Measurements from ENCODE around the gene SH2D2A. TPM values are rescaled to one million over a fixed set of nuclear protein-coding genes. Genes with fewer than 3 reads are reported as not detected.

The SH2D2A gene
- total RNA-seq, 1 experiment from 2014 or later: not detected

DNA sequence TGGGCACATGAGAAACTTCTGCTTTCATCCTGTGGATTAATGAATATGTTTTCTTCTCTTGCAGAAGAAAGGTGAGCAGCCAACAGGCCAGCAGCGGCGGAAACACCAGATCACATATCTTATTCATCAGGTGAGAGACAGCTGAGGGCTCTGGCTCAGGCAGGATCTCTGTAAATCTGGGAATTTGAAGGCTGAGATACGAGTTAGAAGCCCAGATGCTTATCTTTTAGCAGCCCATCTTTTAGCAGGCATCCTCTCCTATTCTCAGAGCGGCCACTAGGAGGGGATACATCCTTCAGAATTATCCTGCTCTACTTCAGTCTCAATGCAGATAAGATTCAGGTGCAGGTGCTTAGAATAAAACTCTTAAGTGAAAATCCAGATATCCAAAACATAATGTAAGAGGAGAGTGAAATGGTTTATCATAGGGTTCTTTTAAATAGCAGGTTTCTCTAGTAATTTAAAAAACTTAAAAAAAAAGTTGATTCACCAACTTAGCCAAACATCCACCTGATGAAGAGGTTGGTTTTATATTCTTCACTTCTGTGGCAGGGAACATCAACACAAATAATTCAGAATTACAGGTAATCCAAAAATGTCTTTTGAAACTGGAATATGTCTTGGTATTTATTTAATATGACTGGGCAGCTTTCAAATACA is 19.3 kb downstream of the SH2D2A start:
- DNase-seq: peak; percentile 81
- H3K9me3 ChIP-seq (ENCODE audit: low read length): no peaks in the 10 kb centered on the region
- H3K9me2 ChIP-seq (replicated peaks; ENCODE audit: insufficient read depth, low read length): no peaks in the 10 kb centered on the region
- peaks cover 53% of the 10 kb centered on the region; the same call in 1 of the 2 replicates for H3K36me3 ChIP-seq (ENCODE audit: insufficient read depth, low read length)
- H3K79me2 ChIP-seq (ENCODE audit: low read length): no peaks in the 10 kb centered on the region
- no peak overlapping the region for H3K4me3 ChIP-seq (ENCODE audit: low read length)
- peaks cover 7% of the 10 kb centered on the region; the same call in 1 of the 2 replicates for H4K20me1 ChIP-seq (ENCODE audit: insufficient read depth, low read depth, low read length)
- H3K4me1 ChIP-seq (ENCODE audit: low read length): peaks cover 42% of the 10 kb centered on the region
- peak overlapping the region; percentile 48 for H3K27ac ChIP-seq (ENCODE audit: low read length)
- H3K9ac ChIP-seq (ENCODE audit: low read length): no peak overlapping the region
- no peak overlapping the region for H2AFZ ChIP-seq (ENCODE audit: low read length)
- H3K27me3 ChIP-seq (ENCODE audit: low read length): no peaks in the 10 kb centered on the region
- H3K4me2 ChIP-seq (ENCODE audit: low read depth, low read length, poor library complexity, severe bottlenecking): no peak overlapping the region

DNA sequence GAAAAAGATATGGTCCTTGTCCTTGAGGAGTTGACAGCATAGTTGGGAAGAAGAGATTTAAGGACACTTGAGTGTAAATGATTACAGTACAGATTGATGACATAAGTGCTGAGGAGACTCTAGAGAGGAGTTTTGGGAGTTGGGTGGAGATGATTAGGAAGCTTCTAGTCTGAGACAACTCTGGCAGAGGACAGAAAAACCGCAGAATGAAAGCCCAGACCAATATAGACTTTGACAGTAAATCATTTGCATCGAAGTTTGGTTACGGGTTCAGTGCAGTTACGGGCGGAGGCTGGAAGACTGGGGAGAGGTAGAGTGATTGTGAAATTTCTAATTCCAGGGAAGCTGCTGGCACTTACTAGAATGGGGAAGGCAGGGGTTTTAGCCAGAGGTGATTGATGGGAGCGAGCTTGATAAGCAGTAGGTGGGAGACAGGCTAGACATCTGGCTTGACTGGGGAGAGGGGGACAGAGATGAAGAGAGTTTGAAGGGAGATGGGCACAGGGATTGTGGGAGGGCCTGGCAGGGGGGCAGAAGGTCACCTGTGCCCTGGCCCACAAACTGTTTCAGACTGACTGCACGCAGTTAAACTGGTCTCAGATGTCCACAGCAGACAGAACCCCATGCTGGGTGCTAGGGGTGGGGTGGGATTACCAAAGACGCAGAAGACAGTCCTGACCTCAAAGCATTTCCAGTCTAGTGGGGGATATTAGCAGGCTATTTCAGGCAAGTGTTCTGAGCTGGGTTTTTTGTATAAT is 20.1 kb downstream of the SH2D2A start:
- Histone ChIP-seq H3K9ac (ENCODE audit: low read length) (peak overlapping the region; percentile 19; the same call in 1 of the 2 replicates), H3K27ac (ENCODE audit: low read length) (peak overlapping the region; percentile 48), H3K79me2 (ENCODE audit: low read length) (no peaks in the 10 kb centered on the region), H3K9me2 (replicated peaks; ENCODE audit: insufficient read depth, low read length) (no peaks in the 10 kb centered on the region), H3K4me2 (ENCODE audit: low read depth, low read length, poor library complexity, severe bottlenecking) (peak overlapping the region; percentile 34), H3K36me3 (ENCODE audit: insufficient read depth, low read length) (peaks cover 53% of the 10 kb centered on the region; the same call in 1 of the 2 replicates), H2AFZ (ENCODE audit: low read length) (no peak overlapping the region), H3K9me3 (ENCODE audit: low read length) (no peaks in the 10 kb centered on the region), H3K27me3 (ENCODE audit: low read length) (no peaks in the 10 kb centered on the region), H3K4me1 (ENCODE audit: low read length) (peaks cover 45% of the 10 kb centered on the region), H4K20me1 (ENCODE audit: insufficient read depth, low read depth, low read length) (peaks cover 7% of the 10 kb centered on the region; the same call in 1 of the 2 replicates), H3K4me3 (ENCODE audit: low read length) (no peak overlapping the region)
- no peak for DNase-seq

DNA sequence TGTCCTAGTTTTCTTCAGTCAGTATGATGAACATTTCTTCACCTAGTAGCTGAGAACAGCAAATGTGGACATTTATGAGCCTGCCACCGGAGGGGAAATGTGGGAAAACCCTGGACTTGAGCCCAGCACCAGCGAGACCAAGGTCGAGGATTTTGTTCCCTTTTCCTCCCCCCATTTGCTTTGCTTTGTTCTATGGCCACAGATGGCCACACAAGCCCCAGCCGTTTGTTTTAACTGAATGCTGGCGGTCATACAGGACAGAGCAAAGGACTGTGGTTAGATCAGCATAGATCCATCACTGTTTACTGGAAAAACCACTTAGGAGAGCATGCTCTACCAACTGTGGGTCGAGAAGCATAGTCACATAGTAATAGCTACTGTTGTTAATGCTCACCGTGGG is 20.9 kb downstream of the SH2D2A start:
- peaks cover 53% of the 10 kb centered on the region; the same call in 1 of the 2 replicates for H3K36me3 ChIP-seq (ENCODE audit: insufficient read depth, low read length)
- peaks cover 11% of the 10 kb centered on the region; the same call in 1 of the 2 replicates for H4K20me1 ChIP-seq (ENCODE audit: insufficient read depth, low read depth, low read length)
- no peak for DNase-seq
- no peaks in the 10 kb centered on the region for H3K9me3 ChIP-seq (ENCODE audit: low read length)
- peaks cover 45% of the 10 kb centered on the region for H3K4me1 ChIP-seq (ENCODE audit: low read length)
- peaks cover 5% of the 10 kb centered on the region for H3K79me2 ChIP-seq (ENCODE audit: low read length)
- H3K4me3 ChIP-seq (ENCODE audit: low read length): no peak overlapping the region
- no peak overlapping the region; the same call in 1 of the 2 replicates for H3K27ac ChIP-seq (ENCODE audit: low read length)
- peak overlapping the region; percentile 34 for H3K4me2 ChIP-seq (ENCODE audit: low read depth, low read length, poor library complexity, severe bottlenecking)
- peak overlapping the region; percentile 19 for H3K9ac ChIP-seq (ENCODE audit: low read length)
- no peak overlapping the region for H2AFZ ChIP-seq (ENCODE audit: low read length)
- no peaks in the 10 kb centered on the region for H3K27me3 ChIP-seq (ENCODE audit: low read length)
- H3K9me2 ChIP-seq (replicated peaks; ENCODE audit: insufficient read depth, low read length): no peaks in the 10 kb centered on the region

GRCh38 chr1:156795374-156795733 is 21.3 kb downstream of the SH2D2A start:
- Histone ChIP-seq H3K4me3 (ENCODE audit: low read length) (no peak overlapping the region), H2AFZ (ENCODE audit: low read length) (no peak overlapping the region), H3K9ac (ENCODE audit: low read length) (peak overlapping the region; percentile 19), H3K9me3 (ENCODE audit: low read length) (no peaks in the 10 kb centered on the region), H3K79me2 (ENCODE audit: low read length) (peaks cover 6% of the 10 kb centered on the region), H3K27me3 (ENCODE audit: low read length) (no peaks in the 10 kb centered on the region), H3K27ac (ENCODE audit: low read length) (no peak overlapping the region; the same call in 1 of the 2 replicates), H4K20me1 (ENCODE audit: insufficient read depth, low read depth, low read length) (peaks cover 11% of the 10 kb centered on the region; the same call in 1 of the 2 replicates), H3K9me2 (replicated peaks; ENCODE audit: insufficient read depth, low read length) (no peaks in the 10 kb centered on the region), H3K4me2 (ENCODE audit: low read depth, low read length, poor library complexity, severe bottlenecking) (peak overlapping the region; percentile 34), H3K36me3 (ENCODE audit: insufficient read depth, low read length) (peaks cover 53% of the 10 kb centered on the region; the same call in 1 of the 2 replicates), H3K4me1 (ENCODE audit: low read length) (peaks cover 45% of the 10 kb centered on the region)
- no peak for DNase-seq

- Histone ChIP-seq H3K9me3 (ENCODE audit: low read length) (no peaks in the 10 kb centered on the region), H3K9me2 (replicated peaks; ENCODE audit: insufficient read depth, low read length) (no peaks in the 10 kb centered on the region), H3K79me2 (ENCODE audit: low read length) (peaks cover 11% of the 10 kb centered on the region), H3K36me3 (ENCODE audit: insufficient read depth, low read length) (peaks cover 49% of the 10 kb centered on the region; the same call in 1 of the 2 replicates), H4K20me1 (ENCODE audit: insufficient read depth, low read depth, low read length) (peaks cover 11% of the 10 kb centered on the region; the same call in 1 of the 2 replicates), H3K9ac (ENCODE audit: low read length) (no peak overlapping the region), H2AFZ (ENCODE audit: low read length) (no peak overlapping the region), H3K4me1 (ENCODE audit: low read length) (peaks cover 45% of the 10 kb centered on the region), H3K4me2 (ENCODE audit: low read depth, low read length, poor library complexity, severe bottlenecking) (no peak overlapping the region), H3K4me3 (ENCODE audit: low read length) (no peak overlapping the region), H3K27me3 (ENCODE audit: low read length) (no peaks in the 10 kb centered on the region), H3K27ac (ENCODE audit: low read length) (no peak overlapping the region)
- no peak for DNase-seq
Measured at GRCh38 chr1:156794506-156795373, 21.9 kb downstream of the SH2D2A start.

GRCh38 chr1:156789621-156790318 is 26.9 kb downstream of the SH2D2A start:
- no peak overlapping the region for H2AFZ ChIP-seq (ENCODE audit: low read length)
- no peaks in the 10 kb centered on the region for H3K9me2 ChIP-seq (replicated peaks; ENCODE audit: insufficient read depth, low read length)
- no peaks in the 10 kb centered on the region for H3K9me3 ChIP-seq (ENCODE audit: low read length)
- H4K20me1 ChIP-seq (ENCODE audit: insufficient read depth, low read depth, low read length): peaks cover 21% of the 10 kb centered on the region; the same call in 1 of the 2 replicates
- H3K27ac ChIP-seq (ENCODE audit: low read length): no peak overlapping the region
- peaks cover 29% of the 10 kb centered on the region for H3K36me3 ChIP-seq (ENCODE audit: insufficient read depth, low read length)
- no peak overlapping the region for H3K9ac ChIP-seq (ENCODE audit: low read length)
- H3K4me2 ChIP-seq (ENCODE audit: low read depth, low read length, poor library complexity, severe bottlenecking): no peak overlapping the region
- peaks cover 39% of the 10 kb centered on the region for H3K79me2 ChIP-seq (ENCODE audit: low read length)
- H3K4me1 ChIP-seq (ENCODE audit: low read length): peaks cover 21% of the 10 kb centered on the region
- DNase-seq: no peak
- no peak overlapping the region for H3K4me3 ChIP-seq (ENCODE audit: low read length)
- H3K27me3 ChIP-seq (ENCODE audit: low read length): no peaks in the 10 kb centered on the region

GRCh38 chr1:156788136-156788535 is 28.5 kb downstream of the SH2D2A start:
- no peak for DNase-seq
- Histone ChIP-seq H3K9me3 (ENCODE audit: low read length) (no peaks in the 10 kb centered on the region), H3K27me3 (ENCODE audit: low read length) (no peaks in the 10 kb centered on the region), H3K4me3 (ENCODE audit: low read length) (no peak overlapping the region), H3K9me2 (replicated peaks; ENCODE audit: insufficient read depth, low read length) (no peaks in the 10 kb centered on the region), H3K4me2 (ENCODE audit: low read depth, low read length, poor library complexity, severe bottlenecking) (no peak overlapping the region), H3K79me2 (ENCODE audit: low read length) (peaks cover 49% of the 10 kb centered on the region), H3K36me3 (ENCODE audit: insufficient read depth, low read length) (peaks cover 21% of the 10 kb centered on the region), H4K20me1 (ENCODE audit: insufficient read depth, low read depth, low read length) (peaks cover 23% of the 10 kb centered on the region; the same call in 1 of the 2 replicates), H3K4me1 (ENCODE audit: low read length) (peaks cover 11% of the 10 kb centered on the region), H3K27ac (ENCODE audit: low read length) (no peak overlapping the region), H2AFZ (ENCODE audit: low read length) (no peak overlapping the region), H3K9ac (ENCODE audit: low read length) (no peak overlapping the region)
